HepG2 (cell line): ENCODE measurements around the gene NOTO. TPM values are rescaled to one million over a fixed set of nuclear protein-coding genes. Genes with fewer than 3 reads are reported as not detected.

ENCODE experiments used
- CAMTA2 ChIP-seq: sonication (generic); formaldehyde crosslinking; IDR thresholded peaks from 2 replicates; pipeline ENCODE4 v1.4.0; 2020; ENCODE audit warnings: mild to moderate bottlenecking, missing genetic modification reagents, borderline replicate concordance
- CCAR2 ChIP-seq: fragments of 200-400 bp; formaldehyde crosslinking; optimal IDR thresholded peaks from 2 replicates; pipeline ENCODE3; 2018; ENCODE audit warnings: low read depth, mild to moderate bottlenecking, low read length, moderate library complexity
- ETV6 ChIP-seq: sonication (generic); formaldehyde crosslinking; conservative IDR thresholded peaks from 2 replicates; pipeline ENCODE4 v1.4.0; 2020; ENCODE audit warnings: missing genetic modification reagents
- HMGA1 ChIP-seq: sonication (generic); formaldehyde crosslinking; conservative IDR thresholded peaks from 2 replicates; pipeline ENCODE4 v1.4.0; 2020; ENCODE audit warnings: missing genetic modification reagents
- JUND ChIP-seq: sonication (generic); formaldehyde crosslinking; IDR thresholded peaks from 2 replicates; pipeline ENCODE4 v1.8.0; 2022; ENCODE audit warnings: mild to moderate bottlenecking, missing genetic modification reagents
- MEIS1 ChIP-seq: sonication (generic); formaldehyde crosslinking; IDR thresholded peaks from 2 replicates; pipeline ENCODE4 v1.9.0; 2021; ENCODE audit warnings: mild to moderate bottlenecking, missing genetic modification reagents, moderate library complexity, borderline replicate concordance
- MXI1 ChIP-seq: IDR thresholded peaks from 3 replicates; pipeline ENCODE4 v1.6.1; 2012; ENCODE audit warnings: low read depth, low read length, inconsistent platforms, borderline replicate concordance
- NFRKB ChIP-seq: fragments of 450-650 bp; IDR thresholded peaks from 2 replicates; pipeline ENCODE4 v1.6.1; 2017
- NR2F2 ChIP-seq: IDR thresholded peaks from 2 replicates; pipeline ENCODE4 v1.6.1; 2012; ENCODE audit warnings: low read depth, inconsistent platforms, borderline replicate concordance
- SPEN ChIP-seq: sonication (generic); formaldehyde crosslinking; IDR thresholded peaks from 2 replicates; pipeline ENCODE4 v1.5.1; 2020; ENCODE audit warnings: low read depth, mild to moderate bottlenecking, missing genetic modification reagents
- TCF7L2 ChIP-seq: IDR thresholded peaks from 2 replicates; pipeline ENCODE4 v1.6.1; 2011; ENCODE audit warnings: mild to moderate bottlenecking, low read depth, low read length, moderate library complexity
- ZFYVE20 ChIP-seq: sonication (generic); formaldehyde crosslinking; IDR thresholded peaks from 2 replicates; pipeline ENCODE4 v1.8.0; 2023; ENCODE audit warnings: low read depth, mild to moderate bottlenecking, moderate library complexity, missing genetic modification reagents, borderline replicate concordance
- ZIK1 ChIP-seq: sonication (generic); formaldehyde crosslinking; IDR thresholded peaks from 2 replicates; pipeline ENCODE4 v1.5.0; 2020; ENCODE audit warnings: mild to moderate bottlenecking, low read depth, missing genetic modification reagents, borderline replicate concordance
- ZNF253 ChIP-seq: sonication (generic); formaldehyde crosslinking; IDR thresholded peaks from 2 replicates; pipeline ENCODE4 v1.8.0; 2022; ENCODE audit warnings: mild to moderate bottlenecking, missing genetic modification reagents, borderline replicate concordance
- ZNF446 ChIP-seq: sonication (generic); formaldehyde crosslinking; IDR thresholded peaks from 2 replicates; pipeline ENCODE4 v1.5.0; 2020; ENCODE audit warnings: mild to moderate bottlenecking, missing genetic modification reagents
- ZNF775 ChIP-seq: sonication (generic); formaldehyde crosslinking; IDR thresholded peaks from 2 replicates; pipeline ENCODE4 v1.4.0; 2020; ENCODE audit warnings: missing genetic modification reagents, mild to moderate bottlenecking, moderate library complexity, borderline replicate concordance
- polyA plus RNA-seq, 8 experiments: library from polyadenylated mRNA; depleted of rRNA in 3 of 8; stranded (reverse) in 7 of 8; unstranded in 1 of 8; fragments of >200 nt; fragmentation: Illumina TruSeq in 4 of 8; extraction: Trizol in 4 of 8; gene quantifications; 2 replicates each; pipeline versions ENCODE4 v1.2.1 to v1.2.3, GENCODE V29; 2011 to 2016; ENCODE audit warnings: low read depth in 4 of 8, missing spikeins in 1 of 8, mixed read lengths in 1 of 8; ENCODE audit not compliant: insufficient read depth in 1 of 8
- total RNA-seq, 5 experiments: library from RNA; depleted of rRNA; stranded (reverse); fragments of >200 nt; fragmentation: Illumina TruSeq; extraction: Trizol; gene quantifications; 2 replicates each; pipeline ENCODE4 v1.2.3, GENCODE V29; 2016; ENCODE audit warnings: low read depth in 1 of 5
- TF ChIP-seq, protein P1 (sequence below): sonication (generic); formaldehyde crosslinking; IDR thresholded peaks from 2 replicates; pipeline ENCODE4 v1.4.0; 2020; ENCODE audit warnings: mild to moderate bottlenecking, missing genetic modification reagents
- TF ChIP-seq, protein P2 (sequence below): sonication (generic); formaldehyde crosslinking; IDR thresholded peaks from 2 replicates; pipeline ENCODE4 v1.4.0; 2020; ENCODE audit warnings: missing genetic modification reagents, mild to moderate bottlenecking, borderline replicate concordance
- TF ChIP-seq, protein P3 (sequence below): sonication (generic); formaldehyde crosslinking; IDR thresholded peaks from 2 replicates; pipeline ENCODE4 v1.8.1; 2023; ENCODE audit warnings: mild to moderate bottlenecking, missing genetic modification reagents, borderline replicate concordance

The NOTO gene
- total and polyA plus RNA-seq, 2 of the 13 experiments (the other 11 are each of a cell fraction or from before 2014, with no cell fraction given) = not detected

DNA sequence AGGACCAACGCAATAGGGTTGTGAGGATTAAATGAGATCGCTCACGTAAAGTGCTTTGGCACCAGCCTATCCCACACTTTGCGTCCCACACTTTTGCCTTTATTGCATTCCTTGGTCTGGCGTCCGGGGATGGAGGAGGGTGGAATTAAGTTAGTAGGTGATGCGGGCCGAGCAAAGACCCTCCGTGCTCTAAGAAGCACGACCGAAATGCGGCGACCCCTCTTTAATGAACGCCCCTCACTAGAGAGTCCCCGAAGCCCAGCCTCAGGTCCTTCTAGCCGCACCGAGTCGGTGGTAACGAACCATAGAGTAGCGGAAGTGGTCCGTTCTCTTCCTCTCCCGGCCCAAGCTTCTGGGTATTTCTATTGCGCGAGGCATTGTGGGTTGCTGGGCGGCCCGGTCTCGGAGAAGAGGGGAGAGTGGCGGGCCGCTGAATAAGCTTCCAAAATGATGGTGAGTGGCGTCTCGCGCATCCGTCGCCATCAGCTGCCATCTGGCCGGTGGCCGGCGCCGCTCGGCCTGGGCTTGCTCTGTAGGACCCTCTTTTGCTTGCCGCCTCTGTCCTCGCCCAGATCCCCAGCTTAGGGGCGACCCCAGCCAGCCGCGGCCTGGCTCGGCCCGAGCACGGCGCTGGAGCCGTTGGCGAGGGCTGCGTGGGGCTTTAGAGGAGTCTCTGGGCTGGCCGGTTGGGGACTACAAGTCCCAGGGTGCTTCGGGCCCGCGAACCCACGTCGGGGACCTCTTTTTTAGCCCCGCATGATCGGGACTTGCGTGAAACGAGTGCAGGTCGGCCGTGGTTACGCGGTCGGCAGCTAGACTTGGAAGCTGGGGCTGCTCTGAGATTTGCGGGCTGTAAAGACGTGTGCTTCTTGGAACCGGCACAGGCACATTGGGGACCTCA lies 31.8 kb downstream of the NOTO start, which contains the start of gene CCT7 (continued):
- TF ChIP-seq CCAR2 (peak; percentile 23), MXI1 (peak; percentile 18; the same call in 1 of the 3 replicates), ZNF446 (CRISPR knock-in tag) (no peak; the same call in 1 of the 2 replicates), ZNF253 (CRISPR knock-in tag) (no peak), CAMTA2 (CRISPR knock-in tag) (no peak; the same call in 1 of the 2 replicates), NFRKB (no peak), JUND (peak; percentile 44; the same call in 1 of the 2 replicates), NR2F2 (no peak; the same call in 1 of the 2 replicates), ZNF775 (peak; percentile 3; the same call in 1 of the 2 replicates), ETV6 (CRISPR knock-in tag) (peak; percentile 84), SPEN (CRISPR knock-in tag) (peak; percentile 100), ZFYVE20 (no peak), MEIS1 (CRISPR knock-in tag) (peak; percentile 64; the same call in 1 of the 2 replicates), TCF7L2 (no peak), ZIK1 (CRISPR knock-in tag) (peak; percentile 82; the same call in 1 of the 2 replicates), HMGA1 (CRISPR knock-in tag) (no peak)
- TF ChIP-seq, protein P1, sequence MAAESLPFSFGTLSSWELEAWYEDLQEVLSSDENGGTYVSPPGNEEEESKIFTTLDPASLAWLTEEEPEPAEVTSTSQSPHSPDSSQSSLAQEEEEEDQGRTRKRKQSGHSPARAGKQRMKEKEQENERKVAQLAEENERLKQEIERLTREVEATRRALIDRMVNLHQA (CRISPR knock-in tag) = no peak
- TF ChIP-seq, protein P2, sequence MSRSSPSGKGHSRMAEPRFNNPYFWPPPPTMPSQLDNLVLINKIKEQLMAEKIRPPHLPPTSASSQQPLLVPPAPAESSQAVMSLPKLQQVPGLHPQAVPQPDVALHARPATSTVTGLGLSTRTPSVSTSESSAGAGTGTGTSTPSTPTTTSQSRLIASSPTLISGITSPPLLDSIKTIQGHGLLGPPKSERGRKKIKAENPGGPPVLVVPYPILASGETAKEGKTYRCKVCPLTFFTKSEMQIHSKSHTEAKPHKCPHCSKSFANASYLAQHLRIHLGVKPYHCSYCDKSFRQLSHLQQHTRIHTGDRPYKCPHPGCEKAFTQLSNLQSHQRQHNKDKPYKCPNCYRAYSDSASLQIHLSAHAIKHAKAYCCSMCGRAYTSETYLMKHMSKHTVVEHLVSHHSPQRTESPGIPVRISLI (CRISPR knock-in tag) = peak; percentile 64; the same call in 1 of the 2 replicates
- TF ChIP-seq, protein P3, sequence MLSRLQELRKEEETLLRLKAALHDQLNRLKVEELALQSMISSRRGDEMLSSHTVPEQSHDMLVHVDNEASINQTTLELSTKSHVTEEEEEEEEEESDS (CRISPR knock-in tag) = peak; percentile 88; the same call in 1 of the 2 replicates
